PC-9 (cell line): ENCODE results near the gene TGIF2. TPM values are rescaled to one million over a fixed set of nuclear protein-coding genes. Genes with fewer than 3 reads are reported as not detected.
A peak's percentile ranks its signal among the peaks of the same experiment; 100 is the strongest.
"Not testable (repeated sequence)": the region's sequence is repeated elsewhere in the genome, so short reads cannot be mapped to it uniquely, and the experiment has no call there.

Source experiments
- BruUV-seq: library from RNA; stranded (reverse); fragments of 400-500 nt; replicated peaks from 2 replicates; lab custom pipeline; 2021; lab: Mats Ljungman, UMichigan
- CTCF ChIA-PET: fragments of 300-600 bp; sonication (Branson Sonifier 250); formaldehyde crosslinking; loops from one replicate; lab custom pipeline; 2022; ENCODE audit warnings: antibody characterized with exemption; lab: Charles Lee
- POLR2A ChIA-PET: fragments of 300-600 bp; sonication (Branson Sonifier 250); formaldehyde crosslinking; loops from one replicate; lab custom pipeline; 2022; ENCODE audit warnings: antibody characterized with exemption; ENCODE audit not compliant: unreplicated experiment; lab: Charles Lee
- DNase-seq, 2 experiments: peaks; one replicate each; pipeline versions ENCODE4 v3.0.0 to v3.0.0-alpha.2; 2015 to 2022; ENCODE audit warnings: mixed read lengths in 1 of 2
- H2AFZ ChIP-seq: fragments of 200-600 bp; sonication (generic); 2 replicates; pipeline ENCODE4 v1.8.1; 2017; ENCODE audit warnings: antibody characterized with exemption
- H3F3A ChIP-seq: fragments of 200-600 bp; sonication (generic); 2 replicates; pipeline ENCODE4 v1.8.1; 2017; ENCODE audit warnings: antibody characterized with exemption, mild to moderate bottlenecking, low read depth; ENCODE audit not compliant: insufficient read depth
- H3K27ac ChIP-seq: fragments of 200-600 bp; sonication (generic); 2 replicates; pipeline ENCODE4 v1.6.1; 2016; ENCODE audit warnings: mixed run types
- H3K27me3 ChIP-seq: fragments of 200-600 bp; sonication (generic); 2 replicates; pipeline ENCODE4 v1.6.1; 2016; ENCODE audit warnings: low read depth, mixed run types; ENCODE audit not compliant: insufficient read depth
- H3K36me3 ChIP-seq: fragments of 200-600 bp; sonication (generic); 2 replicates; pipeline ENCODE4 v1.6.1; 2016; ENCODE audit warnings: low read depth, mixed run types
- H3K4me1 ChIP-seq: fragments of 200-600 bp; sonication (generic); replicated peaks from 2 replicates; pipeline ENCODE4 v1.6.1; 2016; ENCODE audit warnings: mixed run types; ENCODE audit not compliant: insufficient read depth
- H3K4me2 ChIP-seq: fragments of 200-600 bp; sonication (generic); 2 replicates; pipeline ENCODE4 v1.6.1; 2017; ENCODE audit warnings: mixed run types
- H3K4me3 ChIP-seq: fragments of 200-600 bp; sonication (generic); 2 replicates; pipeline ENCODE4 v1.6.1; 2016; ENCODE audit warnings: mixed run types
- H3K79me2 ChIP-seq: fragments of 200-600 bp; sonication (generic); 2 replicates; pipeline ENCODE4 v1.6.1; 2017; ENCODE audit warnings: low read depth, mixed run types
- H3K9me2 ChIP-seq: fragments of 200-600 bp; sonication (generic); 2 replicates; pipeline ENCODE4 v1.8.1; 2017; ENCODE audit warnings: mild to moderate bottlenecking; ENCODE audit not compliant: insufficient read depth
- H3K9me3 ChIP-seq: fragments of 200-600 bp; sonication (generic); 2 replicates; pipeline ENCODE4 v1.8.1; 2016; ENCODE audit warnings: low read depth; ENCODE audit not compliant: insufficient read depth
- H4K20me1 ChIP-seq: fragments of 200-600 bp; sonication (generic); 2 replicates; pipeline ENCODE4 v1.8.1; 2017; ENCODE audit not compliant: insufficient read depth
- CTCF ChIP-seq: fragments of 200-600 bp; sonication (generic); conservative IDR thresholded peaks from 2 replicates; pipeline ENCODE4 v1.6.1; 2017; ENCODE audit warnings: mixed run types, antibody characterized with exemption, mild to moderate bottlenecking, moderate library complexity
- EZH2 ChIP-seq: fragments of 200-600 bp; sonication (generic); IDR thresholded peaks from 2 replicates; pipeline ENCODE4 v1.8.0; 2017; ENCODE audit warnings: antibody characterized with exemption, low read depth
- intact Hi-C: fragments of 100-400 bp; cut with micrococcal nuclease; formaldehyde crosslinking; loops from one replicate; pipeline ENCODE4 v1.10.0; 2022; ENCODE audit not compliant: unreplicated experiment
- total RNA-seq: library from RNA; stranded (reverse); gene quantifications from 2 replicates; pipeline ENCODE4 v1.2.3, GENCODE V29; 2021

Gene TGIF2
- total RNA-seq, 1 experiment from 2014 or later: 18.3 TPM

- H3K27ac ChIP-seq: peak overlapping the region; percentile 95
- peaks cover 62% of the 10 kb centered on the region for H3F3A ChIP-seq
- H3K36me3 ChIP-seq: peaks cover 28% of the 10 kb centered on the region
- no peak for TF ChIP-seq EZH2
- H3K9me3 ChIP-seq: no peaks in the 10 kb centered on the region
- peak; percentile 56 to 67 for DNase-seq
- POLR2A ChIA-PET: interaction anchor here (0.5 kb wide), 1 partner anchor 951 kb away, joined by 7 read pairs; no protein-coding TSS in a partner anchor
- CTCF ChIA-PET: interaction anchor here (0.5 to 1.3 kb wide), 8 partner anchors 17 to 277 kb away, joined by 3 to 6 read pairs (median 4); partner anchors contain the start of gene DSN1
- H3K79me2 ChIP-seq: peaks cover 52% of the 10 kb centered on the region
- peaks cover 22% of the 10 kb centered on the region for H3K4me1 ChIP-seq
- H3K9me2 ChIP-seq: no peaks in the 10 kb centered on the region
- H2AFZ ChIP-seq: peak overlapping the region; percentile 73
- H3K4me3 ChIP-seq: peak overlapping the region; percentile 100
- H4K20me1 ChIP-seq: peaks cover 15% of the 10 kb centered on the region
- intact Hi-C loops: loop anchor here (5.0 kb wide), 2 partner anchors 141 to 144 kb away; partner anchors contain the start of gene NDRG3
- peak overlapping the region; percentile 90 for H3K4me2 ChIP-seq
- no peaks in the 10 kb centered on the region for H3K27me3 ChIP-seq
- BruUV-seq: TSS peak; percentile 22
Measured at GRCh38 chr20:36606158-36607066, 33.0 kb downstream of the TGIF2 start.

GRCh38 chr20:36607586-36608387 is 34.4 kb downstream of the TGIF2 start:
- CTCF ChIA-PET: no interaction called here
- no peaks in the 10 kb centered on the region for H3K27me3 ChIP-seq
- H3K27ac ChIP-seq: peak overlapping the region; percentile 95
- BruUV-seq: TSS peak; percentile 24
- H3K36me3 ChIP-seq: peaks cover 36% of the 10 kb centered on the region
- TF ChIP-seq CTCF: no peak
- no peak for TF ChIP-seq EZH2
- H2AFZ ChIP-seq: no peak overlapping the region
- H3K4me3 ChIP-seq: peak overlapping the region; percentile 100
- intact Hi-C loops: loop anchor here (5.0 kb wide), 2 partner anchors 140 to 145 kb away; partner anchors contain the start of gene NDRG3
- H3F3A ChIP-seq: peaks cover 75% of the 10 kb centered on the region
- POLR2A ChIA-PET: no interaction called here
- peak; percentile 79 to 95 for DNase-seq
- H4K20me1 ChIP-seq: peaks cover 22% of the 10 kb centered on the region
- H3K9me2 ChIP-seq: no peaks in the 10 kb centered on the region
- peaks cover 22% of the 10 kb centered on the region for H3K4me1 ChIP-seq
- peak overlapping the region; percentile 90 for H3K4me2 ChIP-seq
- no peaks in the 10 kb centered on the region for H3K9me3 ChIP-seq
- peaks cover 61% of the 10 kb centered on the region for H3K79me2 ChIP-seq

- H3K9me3 ChIP-seq, DNase-seq, H2AFZ ChIP-seq, H3K27me3 ChIP-seq, CTCF ChIA-PET, POLR2A ChIA-PET, BruUV-seq, H3K9me2 ChIP-seq: not testable (repeated sequence)
- peaks cover 41% of the 10 kb centered on the region for H3K36me3 ChIP-seq
- peaks cover 77% of the 10 kb centered on the region for H3F3A ChIP-seq
- peak overlapping the region; percentile 100; the same call in 1 of the 2 replicates for H3K4me3 ChIP-seq
- H3K27ac ChIP-seq: peak overlapping the region; percentile 95
- peaks cover 28% of the 10 kb centered on the region for H4K20me1 ChIP-seq
- intact Hi-C loops: loop anchor here (5.0 kb wide), 2 partner anchors 139 to 146 kb away; partner anchors contain the start of gene NDRG3
- peaks cover 22% of the 10 kb centered on the region for H3K4me1 ChIP-seq
- H3K4me2 ChIP-seq: peak overlapping the region; percentile 90
- H3K79me2 ChIP-seq: peaks cover 61% of the 10 kb centered on the region
Measured at GRCh38 chr20:36608388-36608728, 35.0 kb downstream of the TGIF2 start.
